HG03457 (cell line): Measurements from ENCODE around the gene SIT1.
A peak's percentile ranks its signal among the peaks of the same experiment; 100 is the strongest.

Experiments used
- ATAC-seq: cut with Tn5 transposase; IDR thresholded peaks from one replicate; pipeline ENCODE4 v1.9.1; 2021; ENCODE audit warnings: moderate number of reproducible peaks; ENCODE audit not compliant: unreplicated experiment

SIT1 gene

DNA sequence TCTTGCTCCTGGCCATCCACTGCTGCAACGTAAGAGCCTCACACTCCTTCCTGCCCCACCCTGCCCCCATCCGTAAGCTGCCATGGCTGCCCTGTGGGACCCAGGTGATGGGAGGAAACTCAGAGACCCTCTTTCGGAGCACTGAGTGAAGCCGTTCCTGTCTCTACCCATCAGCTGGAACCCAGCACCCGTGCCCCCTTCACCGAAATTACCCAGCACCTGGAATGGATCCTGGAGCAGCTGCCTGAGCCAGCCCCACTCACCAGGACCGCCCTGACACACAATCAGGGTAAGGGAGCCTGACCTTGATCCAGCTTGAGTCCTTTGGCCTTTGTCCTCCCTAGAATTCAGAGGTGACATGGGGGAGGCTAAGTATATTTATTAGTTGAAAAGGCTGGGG lies 42.5 kb downstream of the SIT1 start:
- no peak for ATAC-seq

DNA sequence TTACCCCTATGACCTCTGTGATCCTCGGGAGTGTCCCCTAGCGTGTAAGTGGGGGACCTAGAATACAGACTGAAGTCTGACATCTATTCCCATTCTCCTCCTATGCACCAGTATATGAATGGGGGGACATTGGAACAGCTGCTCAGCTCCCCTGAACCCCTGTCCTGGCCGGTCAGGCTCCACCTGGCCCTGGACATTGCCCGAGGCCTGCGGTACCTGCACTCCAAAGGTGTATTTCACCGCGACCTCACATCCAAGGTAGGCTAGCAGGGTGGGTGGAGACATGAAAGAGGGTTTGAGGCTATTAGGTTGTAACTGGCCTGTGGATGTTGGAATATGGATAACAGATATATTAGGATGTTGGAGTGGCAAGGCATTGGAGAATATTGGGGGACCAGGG lies 44.0 kb downstream of the SIT1 start:
- ATAC-seq, result no peak

DNA sequence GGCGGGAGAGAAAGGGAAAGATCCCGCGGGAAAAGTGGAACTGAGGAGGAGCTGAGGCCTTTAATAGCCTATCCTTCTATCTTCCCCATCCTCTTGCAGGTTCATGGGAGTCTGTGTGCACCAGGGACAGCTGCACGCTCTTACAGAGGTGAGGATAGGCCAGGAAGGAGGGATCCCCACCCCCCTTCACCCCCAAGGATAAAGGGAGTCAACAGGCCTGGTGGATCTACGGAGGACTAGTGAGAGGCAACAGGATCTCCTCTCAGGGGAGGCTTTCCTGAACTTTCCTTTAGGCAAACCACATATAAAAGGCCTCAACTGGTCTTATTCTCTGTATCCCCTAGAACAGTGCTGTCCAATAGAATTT lies 44.6 kb downstream of the SIT1 start:
- ATAC-seq, result no peak

DNA sequence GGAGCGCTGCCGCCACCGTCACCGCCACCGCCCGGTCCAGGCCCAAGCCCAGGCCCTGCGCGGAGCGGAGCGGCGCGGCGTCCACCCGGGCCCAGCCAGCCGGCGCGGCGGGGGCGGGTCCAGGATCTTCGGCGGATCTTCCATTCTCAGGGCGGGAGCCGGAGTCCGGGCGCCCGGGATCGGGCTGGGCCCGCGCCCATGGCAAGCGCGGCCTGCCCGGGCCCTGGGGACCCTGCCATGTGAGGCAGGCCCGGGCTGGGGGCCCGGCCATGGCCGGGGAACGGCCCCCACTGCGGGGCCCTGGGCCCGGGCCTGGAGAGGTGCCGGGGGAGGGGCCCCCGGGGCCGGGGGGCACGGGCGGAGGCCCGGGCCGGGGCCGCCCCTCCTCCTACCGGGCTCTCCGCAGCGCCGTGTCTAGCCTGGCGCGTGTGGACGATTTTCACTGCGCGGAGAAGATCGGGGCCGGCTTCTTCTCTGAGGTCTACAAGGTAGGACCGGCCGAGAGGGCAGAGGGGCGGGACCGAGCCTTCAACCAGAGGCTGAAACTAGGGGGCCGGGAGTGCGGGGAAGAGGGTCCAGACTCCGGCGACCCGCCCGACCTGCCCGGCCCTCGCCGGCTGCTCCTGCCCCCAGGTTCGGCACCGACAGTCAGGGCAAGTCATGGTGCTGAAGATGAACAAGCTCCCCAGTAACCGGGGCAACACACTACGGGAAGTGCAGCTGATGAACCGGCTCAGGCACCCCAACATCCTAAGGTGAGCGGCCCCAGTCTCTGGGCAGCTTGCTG lies 45.2 kb downstream of the SIT1 start:
- ATAC-seq, result peak; percentile 7

DNA sequence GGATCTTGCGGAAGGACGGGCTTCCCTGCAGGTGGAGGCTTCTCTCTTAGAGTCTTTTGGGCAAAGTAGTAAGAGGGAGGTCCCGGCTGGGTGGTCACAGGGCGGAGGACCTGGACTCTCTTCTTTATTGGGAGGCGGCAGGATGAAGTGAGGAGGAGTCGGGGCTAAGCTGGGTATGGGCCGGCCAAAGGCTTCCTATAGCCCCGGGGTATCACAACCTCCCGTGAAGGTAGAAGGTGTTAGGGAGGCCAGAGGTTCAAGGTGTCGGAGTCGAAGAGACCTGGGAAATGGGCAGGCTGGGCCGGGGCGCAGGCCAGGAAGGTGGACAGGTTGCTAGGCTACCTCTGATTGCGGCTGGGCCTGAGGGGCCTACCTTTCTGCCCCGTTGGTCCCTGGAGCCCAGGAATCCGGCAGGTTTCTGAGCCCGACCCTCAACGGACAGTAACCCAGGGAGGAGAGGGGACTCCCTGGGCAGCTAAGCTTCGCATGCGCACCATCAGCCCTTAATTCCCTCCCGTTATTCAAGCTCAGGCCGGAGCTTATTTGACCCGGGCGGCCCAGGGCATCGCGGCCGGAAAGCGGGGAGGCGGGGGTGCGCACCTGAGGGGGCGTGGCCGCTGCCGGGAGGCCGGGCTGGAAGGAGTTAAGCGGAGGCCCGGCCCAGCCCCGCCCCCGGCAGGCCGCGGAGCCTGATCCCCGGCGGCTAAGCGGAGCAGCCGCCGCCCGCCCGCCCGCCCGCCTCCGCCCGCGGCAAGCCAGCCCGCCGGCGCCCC lies 46.0 kb downstream of the SIT1 start, which contains the start of gene TESK1:
Gene TESK1 (plus strand): TSS at position 685 of the 773 bp plus-strand sequence. CDS start 358 bp downstream, outside the sequence.
- ATAC-seq, result peak; percentile 38

DNA sequence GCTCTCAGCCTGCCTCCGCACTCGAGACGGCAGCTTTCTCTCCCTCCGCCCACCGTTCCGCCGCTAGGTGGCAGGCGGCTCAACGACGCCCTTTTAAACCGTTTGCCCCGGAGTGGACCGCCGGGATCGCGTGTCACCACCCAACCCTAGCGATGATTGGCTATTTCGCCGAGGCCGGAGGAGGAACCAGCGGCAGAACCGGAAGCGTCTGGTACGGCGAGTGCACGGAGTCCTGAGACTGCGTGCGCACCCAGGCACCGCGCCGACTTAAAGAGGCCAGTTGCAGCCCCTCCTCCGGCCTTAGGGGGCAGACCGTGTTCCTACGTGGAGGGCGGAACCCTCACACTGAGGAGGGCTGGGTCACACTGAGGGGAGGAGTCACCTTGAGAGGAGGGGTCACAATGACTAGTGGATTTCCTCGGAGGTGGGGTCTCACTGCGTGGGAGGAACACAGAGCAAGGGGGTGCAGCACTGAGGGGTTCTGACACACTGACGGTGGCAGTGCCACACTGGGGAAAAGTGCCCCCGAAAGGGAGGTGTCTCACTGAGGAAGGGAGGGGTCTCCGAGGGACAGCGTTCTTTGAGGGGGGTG lies 46.6 kb downstream of the SIT1 start:
- ATAC-seq, result peak; percentile 73

DNA sequence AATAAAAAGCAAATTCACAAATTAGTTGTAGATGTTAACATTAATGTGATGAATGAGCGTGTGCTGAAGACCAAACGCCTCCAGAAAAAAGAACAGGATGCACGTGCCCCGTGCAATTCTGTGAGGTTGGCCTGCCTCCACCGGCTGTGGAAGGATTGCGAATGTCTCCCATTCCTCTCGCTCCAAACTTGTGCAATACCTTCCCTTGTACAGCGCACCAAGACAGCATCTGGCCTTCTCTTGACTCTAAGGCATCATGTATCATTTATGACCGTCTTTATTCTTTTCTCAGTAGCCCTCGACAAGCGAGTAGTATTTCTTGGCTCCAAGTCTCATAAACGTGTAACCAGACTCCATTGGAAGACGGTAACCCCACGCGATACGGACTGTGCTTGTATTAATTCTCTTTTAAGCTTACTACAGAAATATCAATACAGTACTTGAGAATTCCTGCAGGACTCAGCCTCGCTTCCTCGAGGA lies 47.2 kb downstream of the SIT1 start:
- ATAC-seq, result no peak

DNA sequence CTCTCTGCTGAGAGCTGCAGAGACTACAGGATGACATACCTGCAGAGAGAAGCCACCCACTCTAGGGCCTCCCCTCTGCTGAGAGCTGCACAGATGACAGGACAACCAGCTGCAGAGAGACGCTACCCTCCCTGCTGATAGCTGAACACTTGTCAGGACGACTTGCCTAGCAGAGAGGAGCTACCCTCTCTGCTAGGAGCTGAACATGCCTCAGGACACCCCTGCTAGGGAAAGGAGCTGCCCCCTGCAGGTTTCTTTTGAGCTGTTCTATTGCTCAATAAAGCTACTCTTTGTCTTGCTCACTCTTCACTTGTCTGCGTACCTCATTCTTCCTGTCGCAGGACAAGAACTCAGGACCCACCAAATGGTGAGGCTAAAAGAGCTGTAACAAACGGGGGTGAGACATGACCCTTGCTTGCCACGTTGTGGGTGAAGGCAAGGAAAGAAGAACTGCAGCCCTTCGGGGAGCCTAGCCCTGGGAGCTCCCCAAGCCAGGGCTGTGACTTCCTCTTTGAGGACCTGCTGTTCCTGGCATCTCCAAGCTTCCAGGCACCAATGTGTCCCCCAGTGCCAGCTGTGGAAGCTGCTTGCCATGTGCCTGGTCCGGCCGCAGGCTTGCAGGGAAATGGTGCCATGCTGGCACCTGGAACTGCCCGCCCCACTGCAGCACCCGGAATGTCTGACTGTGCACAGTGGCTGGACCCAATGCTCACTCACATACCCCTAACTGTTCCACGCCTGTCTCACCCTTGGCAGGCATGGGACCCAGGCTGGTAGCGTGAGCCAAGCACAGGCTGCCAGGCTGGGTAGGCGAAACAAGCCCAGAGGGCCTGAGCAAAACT lies 50.7 kb downstream of the SIT1 start:
- ATAC-seq, result no peak
